ENCODE data around the gene CHAT. TPM values are rescaled to one million over a fixed set of nuclear protein-coding genes. Genes with fewer than 3 reads are reported as not detected.
"Not testable (repeated sequence)": the region's sequence is repeated elsewhere in the genome, so short reads cannot be mapped to it uniquely, and the experiment has no call there.

CHAT gene
- total RNA-seq, 1 experiment from 2014 or later = not detected

DNA sequence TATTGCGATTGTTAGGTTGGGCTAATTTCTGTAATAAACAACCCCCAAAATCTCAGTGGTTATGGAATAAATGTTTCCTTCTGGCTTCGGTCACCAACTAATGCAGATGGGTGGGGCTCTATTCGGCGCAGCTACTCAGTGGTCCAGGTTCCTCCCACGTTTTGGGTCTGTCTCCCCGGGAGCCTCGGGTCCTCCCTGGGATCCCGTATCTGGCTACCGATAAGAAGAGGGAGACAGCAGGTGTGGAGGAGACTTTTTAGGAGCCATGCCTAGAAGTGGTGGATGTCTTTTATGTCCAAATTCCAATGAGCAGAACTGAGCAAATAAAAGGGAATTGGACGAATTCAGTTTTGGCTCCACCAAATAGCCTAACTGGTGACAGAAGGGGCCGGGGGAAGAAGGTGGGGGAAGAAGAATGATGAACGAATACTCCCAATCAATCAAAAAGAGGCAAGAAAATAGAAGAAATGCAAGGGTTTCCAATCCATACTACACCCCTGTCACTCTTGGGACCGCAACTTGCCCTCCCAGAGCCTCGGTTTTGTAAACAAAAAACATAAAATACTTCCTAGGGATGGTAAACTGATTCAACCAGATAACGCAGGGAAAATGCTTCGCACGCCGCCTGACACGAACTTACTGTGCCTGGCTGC lies 65.1 kb downstream of the CHAT start:
- no TSS peak for BruUV-seq (replicated peaks)
- ATAC-seq (no peak), DNase-seq (ENCODE audit: low read depth, low spot score) (no peak)
- Histone ChIP-seq H3K27ac (ENCODE audit: low read length) (no peak overlapping the region), H3K4me1 (ENCODE audit: control insufficient read depth, insufficient read depth, low read length) (no peaks in the 10 kb centered on the region), H3K4me3 (ENCODE audit: low read depth in 2 of 2, low read length in 2 of 2) (no peak overlapping the region; a peak in 1 of 4 replicates), H3K9me3 (ENCODE audit: control insufficient read depth, insufficient read depth, low read depth, low read length) (no peaks in the 10 kb centered on the region), H3K36me3 (ENCODE audit: control insufficient read depth, insufficient read depth, low read length) (no peaks in the 10 kb centered on the region), H3K27me3 (ENCODE audit: control insufficient read depth, insufficient read depth, low read length) (peaks cover 8% of the 10 kb centered on the region; the same call in 1 of the 2 replicates)
- ChIA-PET CTCF (no interaction called here), POLR2A (no interaction called here)
- in situ Hi-C loops (cut with HindIII; ENCODE audit: low pct_unique_long_range_greater_than_20kb, low sequenced_read_pairs) = no loop called here
- intact Hi-C loops (cut with micrococcal nuclease; ENCODE audit: unreplicated experiment) = no loop called here
- TF ChIP-seq, protein P1, sequence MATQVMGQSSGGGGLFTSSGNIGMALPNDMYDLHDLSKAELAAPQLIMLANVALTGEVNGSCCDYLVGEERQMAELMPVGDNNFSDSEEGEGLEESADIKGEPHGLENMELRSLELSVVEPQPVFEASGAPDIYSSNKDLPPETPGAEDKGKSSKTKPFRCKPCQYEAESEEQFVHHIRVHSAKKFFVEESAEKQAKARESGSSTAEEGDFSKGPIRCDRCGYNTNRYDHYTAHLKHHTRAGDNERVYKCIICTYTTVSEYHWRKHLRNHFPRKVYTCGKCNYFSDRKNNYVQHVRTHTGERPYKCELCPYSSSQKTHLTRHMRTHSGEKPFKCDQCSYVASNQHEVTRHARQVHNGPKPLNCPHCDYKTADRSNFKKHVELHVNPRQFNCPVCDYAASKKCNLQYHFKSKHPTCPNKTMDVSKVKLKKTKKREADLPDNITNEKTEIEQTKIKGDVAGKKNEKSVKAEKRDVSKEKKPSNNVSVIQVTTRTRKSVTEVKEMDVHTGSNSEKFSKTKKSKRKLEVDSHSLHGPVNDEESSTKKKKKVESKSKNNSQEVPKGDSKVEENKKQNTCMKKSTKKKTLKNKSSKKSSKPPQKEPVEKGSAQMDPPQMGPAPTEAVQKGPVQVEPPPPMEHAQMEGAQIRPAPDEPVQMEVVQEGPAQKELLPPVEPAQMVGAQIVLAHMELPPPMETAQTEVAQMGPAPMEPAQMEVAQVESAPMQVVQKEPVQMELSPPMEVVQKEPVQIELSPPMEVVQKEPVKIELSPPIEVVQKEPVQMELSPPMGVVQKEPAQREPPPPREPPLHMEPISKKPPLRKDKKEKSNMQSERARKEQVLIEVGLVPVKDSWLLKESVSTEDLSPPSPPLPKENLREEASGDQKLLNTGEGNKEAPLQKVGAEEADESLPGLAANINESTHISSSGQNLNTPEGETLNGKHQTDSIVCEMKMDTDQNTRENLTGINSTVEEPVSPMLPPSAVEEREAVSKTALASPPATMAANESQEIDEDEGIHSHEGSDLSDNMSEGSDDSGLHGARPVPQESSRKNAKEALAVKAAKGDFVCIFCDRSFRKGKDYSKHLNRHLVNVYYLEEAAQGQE (IDR thresholded peaks at IDR 0.05; ENCODE audit: insufficient read depth in 1 of 2, low read depth in 2 of 2, low read length in 1 of 2) = no peak
- TF ChIP-seq POLR2AphosphoS5 (IDR thresholded peaks at IDR 0.05; ENCODE audit: low read depth, low read length) = no peak
- no peak for TF ChIP-seq TCF7L2 (IDR thresholded peaks at IDR 0.05; ENCODE audit: low read depth, low read length)
- no peak for TF ChIP-seq CTCF (IDR thresholded peaks at IDR 0.05)
- TF ChIP-seq SIN3A (IDR thresholded peaks at IDR 0.05; ENCODE audit: borderline replicate concordance, insufficient read depth, low read depth, low read length) = no peak

GRCh38 chr10:49679480-49679893 lies 65.7 kb downstream of the CHAT start, which contains the start of gene C10orf53:
Gene C10orf53 (plus strand): TSS chr10:49679651. CDS start chr10:49679698, 47 bp downstream.
- CTCF ChIA-PET = no interaction called here
- intact Hi-C loops (cut with micrococcal nuclease; ENCODE audit: unreplicated experiment) = no loop called here
- Histone ChIP-seq H3K27ac (ENCODE audit: low read length) (no peak within 1 kb of the TSS), H3K27me3 (ENCODE audit: control insufficient read depth, insufficient read depth, low read length) (peaks cover 8% of the 10 kb centered on the region; the same call in 1 of the 2 replicates), H3K9me3 (ENCODE audit: control insufficient read depth, insufficient read depth, low read depth, low read length) (no peaks in the 10 kb centered on the region), H3K36me3 (ENCODE audit: control insufficient read depth, insufficient read depth, low read length) (no peaks in the 10 kb centered on the region), H3K4me3 (ENCODE audit: low read depth in 2 of 2, low read length in 2 of 2) (no peak within 1 kb of the TSS; a peak in 1 of 4 replicates), H3K4me1 (ENCODE audit: control insufficient read depth, insufficient read depth, low read length) (no peaks in the 10 kb centered on the region)
- BruUV-seq (replicated peaks) = no TSS peak
- POLR2A ChIA-PET = no interaction called here
- TF ChIP-seq CTCF (IDR thresholded peaks at IDR 0.05) (no peak), POLR2AphosphoS5 (IDR thresholded peaks at IDR 0.05; ENCODE audit: low read depth, low read length) (no peak), SIN3A (IDR thresholded peaks at IDR 0.05; ENCODE audit: borderline replicate concordance, insufficient read depth, low read depth, low read length) (no peak), TCF7L2 (IDR thresholded peaks at IDR 0.05; ENCODE audit: low read depth, low read length) (no peak)
- TF ChIP-seq, protein P1 (IDR thresholded peaks at IDR 0.05; ENCODE audit: insufficient read depth in 1 of 2, low read depth in 2 of 2, low read length in 1 of 2) = no peak
- DNase-seq (ENCODE audit: low read depth, low spot score) (no peak), ATAC-seq (no peak)
- in situ Hi-C loops (cut with HindIII; ENCODE audit: low pct_unique_long_range_greater_than_20kb, low sequenced_read_pairs) = no loop called here

- H3K27me3 ChIP-seq (ENCODE audit: control insufficient read depth, insufficient read depth, low read length) = peaks cover 12% of the 10 kb centered on the region
- intact Hi-C loops (cut with micrococcal nuclease; ENCODE audit: unreplicated experiment); H3K36me3 ChIP-seq (ENCODE audit: control insufficient read depth, insufficient read depth, low read length); in situ Hi-C loops (cut with HindIII; ENCODE audit: low pct_unique_long_range_greater_than_20kb, low sequenced_read_pairs); H3K4me1 ChIP-seq (ENCODE audit: control insufficient read depth, insufficient read depth, low read length); DNase-seq (ENCODE audit: low read depth, low spot score); H3K9me3 ChIP-seq (ENCODE audit: control insufficient read depth, insufficient read depth, low read depth, low read length); H3K4me3 ChIP-seq (ENCODE audit: low read depth in 2 of 2, low read length in 2 of 2); H3K27ac ChIP-seq (ENCODE audit: low read length); BruUV-seq (replicated peaks); ATAC-seq; POLR2A ChIA-PET: not testable (repeated sequence)
- CTCF ChIA-PET = interaction anchor here (0.6 kb wide), 1 partner anchor 121 kb away, joined by 8 read pairs; no protein-coding TSS in a partner anchor
These were observed 68.6 kb downstream of the CHAT start for GRCh38 chr10:49682449-49682848.

Measured in Panc1 (cell line).